GM21576 (cell line): Measurements from ENCODE around the gene DDX59.
"Not testable (repeated sequence)": the region's sequence is repeated elsewhere in the genome, so short reads cannot be mapped to it uniquely, and the experiment has no call there.

ENCODE experiments used
- ATAC-seq: cut with Tn5 transposase; IDR thresholded peaks from one replicate; pipeline ENCODE4 v1.9.1; 2021; ENCODE audit warnings: mild to moderate bottlenecking, moderate library complexity; ENCODE audit not compliant: unreplicated experiment

The DDX59 gene

DNA sequence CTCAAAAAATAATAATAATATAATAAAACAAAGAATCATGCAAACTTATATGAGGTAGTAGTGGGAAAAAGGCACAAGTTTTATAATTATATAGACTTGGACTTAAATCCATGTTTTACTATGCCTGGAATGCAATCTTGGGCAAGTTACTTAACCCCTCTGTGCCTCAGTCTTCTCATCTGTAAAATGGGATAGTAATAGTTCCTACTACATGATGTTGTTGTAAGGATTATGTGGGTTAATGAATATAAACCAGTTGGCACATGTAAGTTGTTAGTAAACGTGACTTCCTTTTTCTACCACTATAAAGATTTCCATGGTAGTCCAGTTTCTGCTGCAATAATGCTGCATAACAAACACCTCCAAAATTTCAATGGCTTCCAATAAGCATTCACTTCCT, 38.3 kb downstream of the DDX59 start:
- no peak for ATAC-seq

- ATAC-seq = not testable (repeated sequence)
These were observed 39.2 kb downstream of the DDX59 start for GRCh38 chr1:200630515-200630899.

DNA sequence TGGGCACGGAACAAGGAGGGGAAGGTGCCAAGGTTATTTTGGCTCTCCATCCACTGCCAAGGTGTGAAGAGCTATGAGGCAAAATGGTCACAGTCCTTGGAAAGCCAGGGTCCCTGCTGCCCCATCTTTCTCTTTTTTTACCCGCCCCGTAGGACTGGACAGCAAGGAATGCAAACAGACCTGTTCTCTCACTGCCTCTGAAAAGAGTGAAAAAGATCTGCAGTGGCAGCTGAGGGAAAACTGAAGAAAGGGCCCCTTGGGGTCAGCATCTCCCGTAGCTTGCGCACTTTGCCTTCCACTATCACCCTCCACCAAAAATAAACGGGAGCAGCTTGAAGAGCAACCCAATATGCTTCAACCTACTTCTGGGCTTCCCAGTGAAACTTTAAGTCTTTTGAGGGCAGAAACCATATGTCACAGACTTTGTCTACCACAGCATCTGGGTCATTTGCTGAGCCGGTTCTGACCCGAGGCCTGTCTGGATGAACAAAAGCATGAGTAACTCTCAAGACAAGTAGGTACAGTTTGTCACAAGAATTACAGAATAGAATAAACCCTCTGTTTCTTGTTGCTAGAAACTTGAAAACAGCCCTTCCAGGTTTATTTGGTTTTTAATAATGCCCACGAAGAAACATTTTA, 39.7 kb downstream of the DDX59 start:
- no peak for ATAC-seq

DNA sequence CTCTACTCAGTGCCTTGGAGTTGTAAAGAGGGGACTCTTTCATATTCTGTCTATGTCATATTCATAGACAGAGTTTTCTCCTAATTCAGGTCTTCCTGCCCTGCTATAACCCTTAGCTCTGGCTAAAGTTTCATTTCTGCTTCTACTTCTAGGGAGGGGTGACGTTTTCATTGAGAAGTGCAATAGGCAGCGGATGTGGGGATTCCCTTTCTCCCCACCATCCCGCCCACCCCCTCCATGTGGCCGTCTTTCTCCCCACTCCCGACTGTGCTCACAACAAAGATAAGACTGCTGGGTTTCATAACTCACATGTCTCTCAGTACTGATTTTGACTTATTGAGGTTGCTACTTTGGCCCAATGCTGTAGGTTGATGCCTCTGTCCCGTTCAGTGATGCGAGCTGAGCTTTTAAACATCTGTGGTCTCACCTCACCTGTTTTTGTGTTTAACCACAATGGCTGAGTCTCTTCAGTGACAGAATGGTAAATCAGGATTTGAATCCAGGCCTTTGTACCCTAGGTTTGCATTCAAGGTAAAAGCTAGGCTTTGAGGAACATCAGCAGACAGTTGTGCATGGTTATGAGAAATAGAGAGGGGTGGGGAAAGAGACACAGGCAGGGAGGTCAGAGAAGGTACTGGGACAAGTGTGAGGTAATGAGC, 41.4 kb downstream of the DDX59 start:
- ATAC-seq = peak; percentile 64

DNA sequence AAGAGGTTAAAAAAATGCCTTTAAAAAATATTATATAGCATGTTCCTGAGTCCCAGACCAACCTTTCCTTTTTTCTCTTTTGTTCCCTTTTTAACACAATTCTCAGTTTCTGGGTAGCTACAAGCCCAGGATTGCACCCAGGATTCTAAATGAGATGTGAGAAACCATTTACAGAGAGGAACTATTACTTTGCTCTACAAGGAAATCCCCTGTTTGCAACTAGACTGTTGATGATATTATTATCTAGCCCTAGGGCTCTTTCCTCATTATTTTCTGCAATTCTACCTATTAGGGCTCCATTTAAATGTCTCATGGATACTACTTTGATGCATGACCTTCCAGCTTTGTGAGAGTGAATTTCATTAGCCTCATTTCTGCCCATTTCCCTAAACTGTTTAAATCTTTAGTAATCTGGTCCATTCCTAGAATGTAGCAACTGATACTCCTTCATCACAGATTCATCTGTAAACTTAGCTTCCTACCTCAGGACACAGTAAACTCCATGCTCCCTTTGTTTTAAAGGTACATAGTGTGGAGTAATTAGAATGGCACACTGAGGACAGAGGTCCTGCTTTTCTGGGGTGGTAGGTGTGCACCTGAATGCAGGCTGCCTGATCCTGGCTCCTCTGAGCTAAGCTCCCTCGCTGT, 42.0 kb downstream of the DDX59 start:
- ATAC-seq = peak; percentile 28

GRCh38 chr1:200626853-200627534, 42.7 kb downstream of the DDX59 start:
- ATAC-seq = no peak

DNA sequence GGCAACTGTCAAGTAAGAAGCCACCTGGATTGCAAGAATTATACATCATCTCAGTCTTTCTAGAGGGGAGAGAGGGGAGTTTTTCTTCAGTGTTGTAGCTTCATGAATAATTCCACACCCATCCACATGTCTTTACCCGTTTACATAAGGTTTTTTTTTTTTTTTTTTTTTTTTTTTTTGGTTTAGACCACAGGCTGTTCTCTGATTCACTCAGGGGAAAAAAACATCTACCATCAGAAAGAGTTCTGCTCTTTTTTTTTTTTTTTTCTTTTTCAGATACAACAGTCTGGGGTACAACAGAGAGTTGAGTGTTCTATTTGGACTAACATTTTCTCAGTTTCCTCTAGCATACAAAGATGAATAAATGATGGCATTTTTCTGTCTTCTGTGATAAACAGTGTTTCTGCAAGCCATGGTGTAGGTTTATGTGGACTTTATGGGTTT, 44.3 kb downstream of the DDX59 start:
- no peak for ATAC-seq

DNA sequence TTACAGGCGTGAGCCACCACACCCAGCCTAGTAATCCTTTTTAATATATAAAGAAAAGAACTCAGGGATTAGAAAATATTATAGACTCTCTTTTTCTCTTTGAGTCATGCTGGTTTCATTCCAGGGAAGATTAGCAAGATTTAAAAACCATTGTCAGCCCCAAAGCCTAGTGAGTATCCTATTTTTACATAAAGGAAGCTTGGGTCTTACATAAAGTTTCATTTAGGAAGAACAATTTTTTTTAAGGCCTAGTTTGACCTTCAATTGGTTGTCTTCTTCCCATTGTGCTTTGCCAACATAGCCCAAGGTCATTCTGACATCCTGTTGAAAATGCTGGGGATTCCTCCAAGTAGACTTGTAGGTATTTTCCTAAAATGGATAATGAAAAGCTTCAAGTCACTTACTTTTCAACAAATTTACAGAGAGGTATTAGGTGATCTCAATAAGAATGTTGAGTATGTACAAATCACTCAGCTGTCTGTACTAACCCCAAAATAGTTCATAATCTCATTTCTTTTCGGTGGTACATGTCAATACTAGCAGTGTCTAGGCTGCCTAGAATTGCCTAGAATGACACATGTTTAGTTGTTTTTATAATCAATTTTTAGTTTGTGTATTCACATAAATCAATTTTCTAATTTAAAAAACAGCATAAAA, 44.9 kb downstream of the DDX59 start:
- no peak for ATAC-seq

GRCh38 chr1:200620273-200621131, 49.2 kb downstream of the DDX59 start, which contains the start of gene KIF14:
Gene KIF14, minus strand, starts transcription at chr1:200620751. Its CDS starts 2,028 bp downstream, at chr1:200618723.
- peak; percentile 89 for ATAC-seq

- ATAC-seq = no peak
These were observed 49.8 kb downstream of the DDX59 start for GRCh38 chr1:200619894-200620272.

- ATAC-seq = no peak
These were observed 58.9 kb downstream of the DDX59 start for GRCh38 chr1:200610846-200611245.

- no peak for ATAC-seq
These were observed 67.1 kb downstream of the DDX59 start for GRCh38 chr1:200602632-200603031.
